Renal cortical epithelial cell (primary cell): ENCODE data around the gene GAB1. TPM values are rescaled to one million over a fixed set of nuclear protein-coding genes. Genes with fewer than 3 reads are reported as not detected.
"Not testable (repeated sequence)": the region's sequence is repeated elsewhere in the genome, so short reads cannot be mapped to it uniquely, and the experiment has no call there.

Experiments
- DNase-seq: peaks from one replicate; pipeline ENCODE4 v3.0.0-alpha.2; 2011; ENCODE audit warnings: low read depth
- total RNA-seq: library from RNA; depleted of rRNA; stranded (reverse); fragments of >200 nt; gene quantifications from 2 replicates; pipeline ENCODE4 v1.2.3, GENCODE V29; 2014

Gene GAB1
- total RNA-seq, 1 donor from 2014 or later, result 13.2 TPM

DNA sequence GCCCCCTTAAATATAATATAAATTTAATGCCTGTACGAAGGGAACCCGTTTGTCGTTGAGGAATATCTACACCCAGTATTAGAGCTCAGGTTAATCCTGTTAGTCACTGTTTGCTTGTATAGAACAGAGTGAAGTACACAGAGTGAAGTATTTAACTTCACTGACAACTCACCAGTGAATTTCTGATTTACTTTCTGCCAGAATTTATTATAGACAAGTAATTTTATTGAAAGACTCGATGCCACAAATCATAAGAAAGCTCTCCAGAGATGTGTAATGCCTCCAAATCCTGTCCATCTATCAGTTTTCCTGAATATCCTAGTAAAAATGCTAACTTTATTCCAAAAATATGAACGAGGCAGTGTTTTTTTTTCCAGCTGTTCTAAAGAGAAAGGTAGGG, 1.6 kb downstream of the GAB1 start:
- peak; percentile 25 for DNase-seq

DNA sequence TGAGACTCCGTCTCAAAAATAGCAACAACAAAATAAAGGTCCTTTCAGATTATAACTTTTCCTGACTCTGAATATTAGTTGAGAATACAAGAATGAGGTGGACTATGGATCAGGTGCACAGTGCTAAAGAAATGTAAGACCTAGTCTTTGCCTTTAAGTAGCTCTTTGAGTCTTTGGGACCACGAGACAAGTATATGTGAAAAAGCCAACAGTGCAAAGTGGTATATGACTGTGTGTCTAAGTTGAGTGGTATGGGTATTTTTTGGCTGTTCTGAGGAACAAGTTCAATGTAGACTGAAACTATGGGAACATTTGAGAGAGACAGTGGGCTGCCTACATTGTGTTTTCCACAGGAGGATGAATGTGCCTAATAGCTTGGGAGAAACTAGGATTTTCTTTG, 2.8 kb downstream of the GAB1 start:
- DNase-seq, result no peak

DNA sequence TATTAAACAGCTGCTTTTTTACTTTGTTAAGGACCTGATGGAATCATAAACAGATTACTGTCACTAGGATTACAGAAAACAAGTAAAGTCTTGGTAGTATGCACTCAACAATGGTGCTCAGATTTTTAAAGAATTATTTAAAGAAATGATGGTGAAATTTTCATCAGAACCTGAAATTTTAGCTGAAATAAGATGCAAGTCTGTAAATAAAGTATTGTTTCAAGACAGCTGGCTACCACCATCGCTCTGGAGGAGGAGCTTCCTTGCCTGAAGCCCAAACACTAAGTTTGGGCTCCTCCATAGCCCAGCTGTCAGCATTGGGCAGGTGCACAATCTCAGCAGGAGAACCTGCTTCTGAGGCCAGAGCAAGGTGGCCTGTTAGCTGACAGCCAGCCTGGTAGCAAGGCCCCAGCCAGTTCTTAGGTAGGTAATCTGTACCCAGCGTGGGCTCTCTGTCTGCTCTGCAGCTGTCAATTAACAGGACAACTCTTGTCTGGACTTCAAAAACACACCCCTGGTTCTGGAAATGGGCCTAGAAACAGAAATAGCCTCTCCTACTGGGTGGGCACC, 4.6 kb downstream of the GAB1 start:
- DNase-seq, result no peak

GRCh38 chr4:143343276-143343831, 6.7 kb downstream of the GAB1 start:
- DNase-seq, result no peak

- DNase-seq, result peak; percentile 46
Observed at GRCh38 chr4:143344041-143344440, 7.4 kb downstream of the GAB1 start.

- no peak for DNase-seq
Observed at GRCh38 chr4:143344774-143345173, 8.1 kb downstream of the GAB1 start.

DNA sequence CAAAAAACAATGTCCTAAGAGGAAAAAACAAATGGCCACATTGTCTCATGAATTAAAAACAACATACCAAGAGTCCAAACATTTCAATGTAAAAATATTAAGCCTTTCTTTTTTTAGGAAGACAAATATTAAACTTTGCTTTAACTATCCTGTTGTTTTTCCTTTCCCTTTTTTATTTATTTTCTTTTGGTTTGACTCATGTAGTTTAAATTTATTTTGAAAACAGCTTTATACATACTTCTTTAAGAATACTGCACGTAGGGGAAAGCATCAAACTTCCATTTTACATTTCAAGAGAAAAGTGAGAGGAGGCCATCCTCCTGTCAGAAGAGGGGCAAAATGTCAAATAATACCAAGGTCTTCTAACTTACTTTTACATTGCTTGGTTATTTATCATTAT, 8.7 kb downstream of the GAB1 start:
- no peak for DNase-seq

DNA sequence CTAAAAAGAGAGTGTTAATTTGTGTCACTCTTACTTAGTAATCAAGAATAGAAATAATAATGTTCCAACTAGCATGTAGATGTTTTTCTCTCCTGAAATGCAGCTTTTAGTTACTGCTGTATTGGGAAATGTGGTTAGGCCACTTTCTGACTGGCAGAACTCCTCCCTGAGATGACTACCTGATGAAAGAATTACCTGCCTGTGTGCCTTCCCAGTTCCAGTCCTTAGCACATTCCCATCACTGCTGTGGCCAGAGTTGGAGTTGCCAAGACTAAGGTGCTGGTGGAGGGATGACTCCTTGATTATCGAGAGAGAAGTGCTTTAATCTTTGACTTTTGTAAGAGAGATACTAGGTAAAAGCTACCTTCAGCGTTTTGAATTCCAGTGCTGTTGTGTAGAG, 9.5 kb downstream of the GAB1 start:
- DNase-seq, result peak; percentile 88

GRCh38 chr4:143347484-143348111, 10.9 kb downstream of the GAB1 start:
- peak; percentile 44 for DNase-seq

DNA sequence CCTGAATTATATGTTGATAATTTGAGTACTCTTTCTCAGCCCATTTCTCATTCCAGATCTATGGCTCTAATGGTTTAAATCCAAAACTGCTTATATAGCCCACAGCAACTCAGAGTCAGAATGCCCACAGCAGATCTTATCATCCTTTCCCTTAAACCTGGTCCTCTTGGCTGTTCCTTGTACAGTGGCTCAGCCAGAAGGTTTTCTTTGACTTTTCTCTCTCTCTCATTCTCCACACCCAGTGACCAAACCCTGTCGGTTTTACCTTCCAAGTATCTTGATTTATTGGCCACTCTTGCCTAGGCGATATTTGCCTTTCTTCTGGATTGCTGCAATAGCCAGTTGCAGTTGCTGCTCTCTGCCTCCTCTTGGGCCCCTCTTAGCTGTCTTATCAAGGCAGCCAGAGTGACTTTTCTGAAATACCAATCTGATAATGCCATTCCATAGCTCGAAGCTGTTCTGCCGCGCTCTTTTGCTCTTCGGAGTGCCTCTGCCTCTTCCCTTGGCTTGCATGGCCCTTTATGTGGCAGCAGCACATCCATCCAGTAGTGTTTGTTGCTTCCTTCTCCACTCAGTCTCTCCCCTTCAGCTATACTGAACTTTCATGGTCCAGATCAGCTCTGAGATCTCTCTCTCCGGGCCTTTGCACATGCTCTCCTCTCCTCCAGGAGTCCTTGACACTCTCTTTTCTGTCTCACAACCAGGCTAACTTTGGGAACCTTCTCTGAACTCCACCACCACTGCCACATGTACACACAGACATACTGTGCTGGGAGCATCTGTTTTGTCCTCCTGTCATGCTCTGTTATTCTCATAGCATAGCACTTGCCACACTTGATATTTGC, 11.8 kb downstream of the GAB1 start:
- DNase-seq, result no peak

DNA sequence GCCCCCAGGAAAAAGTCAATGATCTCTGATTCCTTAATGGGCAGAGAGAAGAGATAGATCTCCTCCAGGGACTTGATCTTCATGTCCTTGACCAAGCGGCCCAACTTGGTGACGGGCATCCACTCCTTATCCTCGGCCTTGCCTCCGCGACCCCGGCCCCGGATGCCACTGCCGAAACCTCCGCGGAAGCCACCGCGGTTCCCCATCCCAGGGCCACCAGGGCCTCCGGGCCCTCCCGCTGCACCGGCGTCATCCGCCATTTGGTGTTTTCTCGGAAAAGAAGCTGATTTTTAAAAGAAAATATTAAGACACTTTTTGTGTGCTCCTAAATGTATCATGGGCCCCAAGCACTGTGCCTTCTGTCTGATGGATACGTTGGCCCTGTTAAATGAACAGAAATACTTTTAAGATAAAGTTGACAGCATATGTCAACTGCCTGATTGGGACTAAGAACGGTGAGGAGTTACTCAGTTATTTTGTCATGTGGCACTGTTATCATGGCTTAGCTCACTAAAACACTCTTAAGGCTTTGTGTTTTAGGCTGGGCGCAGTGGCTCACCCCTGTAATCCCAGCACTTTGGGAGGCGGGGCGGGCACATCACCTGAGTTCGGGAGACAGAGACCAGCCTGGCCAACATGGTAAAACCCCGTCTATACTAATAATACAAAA, 13.3 kb downstream of the GAB1 start:
- DNase-seq, result not testable (repeated sequence)

DNA sequence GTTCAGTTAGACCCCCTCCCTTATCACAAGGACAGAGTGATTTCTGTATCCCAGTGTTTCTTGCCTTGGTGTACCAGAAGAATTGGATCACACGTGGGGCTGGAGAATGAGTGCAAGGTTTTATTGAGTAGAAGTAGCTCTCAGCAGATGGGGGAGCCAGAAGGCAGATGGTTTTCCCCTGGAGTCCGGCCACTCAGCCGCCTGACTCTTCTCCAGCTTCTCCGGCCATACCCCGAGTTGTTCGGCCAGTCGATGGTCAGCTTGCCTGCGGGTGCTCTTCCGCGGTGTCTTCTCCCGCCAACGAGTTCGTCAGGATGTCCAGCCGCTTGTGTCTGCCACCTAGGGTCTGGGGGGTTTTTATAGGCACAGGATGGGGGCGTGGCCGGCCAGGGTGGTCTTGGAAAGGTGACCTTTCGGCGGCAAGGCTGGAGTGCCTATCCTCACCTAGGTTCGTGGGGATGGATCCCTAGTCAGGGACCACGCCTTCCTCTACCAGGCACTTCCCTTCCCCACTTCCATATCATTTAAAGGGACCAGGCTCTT, 14.5 kb downstream of the GAB1 start:
- DNase-seq, result no peak

GRCh38 chr4:143351774-143352451, 15.2 kb downstream of the GAB1 start:
- DNase-seq, result peak; percentile 85

- no peak for DNase-seq
Observed at GRCh38 chr4:143352720-143353119, 16.0 kb downstream of the GAB1 start.

GRCh38 chr4:143353797-143354196, 17.1 kb downstream of the GAB1 start:
- no peak for DNase-seq

GRCh38 chr4:143354990-143355389, 18.3 kb downstream of the GAB1 start:
- no peak for DNase-seq

DNA sequence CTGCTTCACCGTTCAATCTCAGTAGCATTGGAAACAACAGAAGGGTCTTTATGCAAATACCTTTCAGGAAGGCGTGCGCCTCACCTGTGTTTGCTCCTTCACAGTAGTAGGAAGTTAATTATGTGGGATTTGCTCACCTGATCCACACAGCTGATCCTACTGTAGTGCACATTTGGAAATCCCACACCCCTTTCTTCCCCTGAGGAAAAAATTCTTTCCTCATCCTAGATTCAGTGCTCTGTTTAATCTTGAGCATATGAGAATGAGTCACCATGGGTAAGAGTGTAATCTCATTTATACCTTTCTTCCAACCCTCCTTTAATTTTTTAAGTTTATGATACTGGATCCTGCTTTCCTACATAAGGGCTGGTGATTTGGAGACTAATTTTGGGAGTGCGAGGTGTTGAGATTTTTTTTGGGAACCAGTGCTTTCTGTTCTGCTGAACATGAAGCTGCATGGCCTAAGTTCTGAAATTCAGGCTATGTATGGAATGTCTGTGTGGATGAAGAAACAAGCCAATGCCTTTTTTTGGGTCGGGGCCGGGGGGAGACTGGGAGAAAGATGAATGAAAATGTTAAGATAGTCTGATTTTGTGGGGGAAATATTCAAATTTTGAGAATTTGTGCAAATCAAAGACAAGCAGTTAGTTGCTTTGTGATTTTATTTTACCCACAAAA, 19.0 kb downstream of the GAB1 start:
- peak; percentile 89 for DNase-seq

- peak; percentile 76 for DNase-seq
Observed at GRCh38 chr4:143356493-143356892, 19.8 kb downstream of the GAB1 start.

DNA sequence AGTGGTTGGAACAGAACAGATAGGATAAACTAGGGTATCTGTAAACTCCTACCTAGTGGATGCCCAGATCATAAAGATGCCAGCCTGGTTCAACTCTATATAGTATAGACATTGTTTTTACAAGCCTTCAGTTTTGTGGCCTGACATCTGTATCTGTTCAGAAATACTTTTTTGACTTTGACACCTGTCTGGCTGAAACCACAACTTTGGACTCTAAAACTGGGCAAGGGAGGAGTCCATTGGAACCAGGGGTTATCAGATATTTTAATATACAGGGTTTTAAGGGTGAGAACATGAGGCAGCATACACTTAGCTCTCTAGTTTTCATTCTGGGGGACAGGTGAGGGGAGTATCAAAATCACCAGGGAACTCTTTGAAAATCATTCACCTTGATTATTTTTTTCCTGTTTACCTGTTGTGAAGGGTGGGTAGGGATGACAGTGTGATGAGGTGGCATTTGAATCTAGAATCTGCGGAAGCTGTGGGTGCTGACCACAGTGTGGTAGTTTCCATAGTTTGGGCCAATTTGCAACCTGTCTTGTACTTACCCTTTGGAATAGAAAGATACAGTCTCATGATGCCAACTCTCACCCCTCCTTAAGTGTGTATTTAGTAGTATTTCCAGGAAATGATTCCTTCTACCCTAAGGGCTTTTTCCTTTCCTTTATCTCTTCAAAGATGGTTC, 20.6 kb downstream of the GAB1 start:
- DNase-seq, result peak; percentile 67

GRCh38 chr4:143358419-143358818, 21.7 kb downstream of the GAB1 start:
- no peak for DNase-seq
